Measurements from ENCODE around the gene FCHSD2. TPM values are rescaled to one million over a fixed set of nuclear protein-coding genes. Genes with fewer than 3 reads are reported as not detected.
A peak's percentile ranks its signal among the peaks of the same experiment; 100 is the strongest.

The FCHSD2 gene
- total and polyA plus RNA-seq, 2 of the 13 experiments (the other 11 are each of a cell fraction or from before 2014, with no cell fraction given): 20.5 to 24.8 TPM

GRCh38 chr11:72814286-72815109 is 327.6 kb downstream of the FCHSD2 start, which contains the start of gene ATG16L2 (continued):
- TF ChIP-seq, protein P1, sequence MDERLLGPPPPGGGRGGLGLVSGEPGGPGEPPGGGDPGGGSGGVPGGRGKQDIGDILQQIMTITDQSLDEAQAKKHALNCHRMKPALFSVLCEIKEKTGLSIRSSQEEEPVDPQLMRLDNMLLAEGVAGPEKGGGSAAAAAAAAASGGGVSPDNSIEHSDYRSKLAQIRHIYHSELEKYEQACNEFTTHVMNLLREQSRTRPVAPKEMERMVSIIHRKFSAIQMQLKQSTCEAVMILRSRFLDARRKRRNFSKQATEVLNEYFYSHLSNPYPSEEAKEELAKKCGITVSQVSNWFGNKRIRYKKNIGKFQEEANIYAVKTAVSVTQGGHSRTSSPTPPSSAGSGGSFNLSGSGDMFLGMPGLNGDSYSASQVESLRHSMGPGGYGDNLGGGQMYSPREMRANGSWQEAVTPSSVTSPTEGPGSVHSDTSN (CRISPR knock-in tag; IDR thresholded peaks at IDR 0.05): no peak
- TF ChIP-seq SPEN (CRISPR knock-in tag; IDR thresholded peaks at IDR 0.05; ENCODE audit: low read depth): peak; percentile 60; the same call in 1 of the 2 replicates
- TF ChIP-seq WIZ (CRISPR knock-in tag; IDR thresholded peaks at IDR 0.05): peak; percentile 41; the same call in 1 of the 2 replicates
- TF ChIP-seq, protein P2, sequence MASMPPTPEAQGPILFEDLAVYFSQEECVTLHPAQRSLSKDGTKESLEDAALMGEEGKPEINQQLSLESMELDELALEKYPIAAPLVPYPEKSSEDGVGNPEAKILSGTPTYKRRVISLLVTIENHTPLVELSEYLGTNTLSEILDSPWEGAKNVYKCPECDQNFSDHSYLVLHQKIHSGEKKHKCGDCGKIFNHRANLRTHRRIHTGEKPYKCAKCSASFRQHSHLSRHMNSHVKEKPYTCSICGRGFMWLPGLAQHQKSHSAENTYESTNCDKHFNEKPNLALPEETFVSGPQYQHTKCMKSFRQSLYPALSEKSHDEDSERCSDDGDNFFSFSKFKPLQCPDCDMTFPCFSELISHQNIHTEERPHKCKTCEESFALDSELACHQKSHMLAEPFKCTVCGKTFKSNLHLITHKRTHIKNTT (CRISPR knock-in tag; IDR thresholded peaks at IDR 0.05): no peak
- TF ChIP-seq, protein P3, sequence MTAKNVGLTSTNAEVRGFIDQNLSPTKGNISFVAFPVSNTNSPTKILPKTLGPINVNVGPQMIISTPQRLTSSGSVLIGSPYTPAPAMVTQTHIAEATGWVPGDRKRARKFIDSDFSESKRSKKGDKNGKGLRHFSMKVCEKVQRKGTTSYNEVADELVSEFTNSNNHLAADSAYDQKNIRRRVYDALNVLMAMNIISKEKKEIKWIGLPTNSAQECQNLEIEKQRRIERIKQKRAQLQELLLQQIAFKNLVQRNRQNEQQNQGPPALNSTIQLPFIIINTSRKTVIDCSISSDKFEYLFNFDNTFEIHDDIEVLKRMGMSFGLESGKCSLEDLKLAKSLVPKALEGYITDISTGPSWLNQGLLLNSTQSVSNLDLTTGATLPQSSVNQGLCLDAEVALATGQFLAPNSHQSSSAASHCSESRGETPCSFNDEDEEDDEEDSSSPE (CRISPR knock-in tag; IDR thresholded peaks at IDR 0.05): peak; percentile 83
- TF ChIP-seq CENPT (CRISPR knock-in tag; IDR thresholded peaks at IDR 0.05; ENCODE audit: low read depth): no peak; the same call in 1 of the 2 replicates
- no peak for TF ChIP-seq SMARCE1 (IDR thresholded peaks at IDR 0.05; ENCODE audit: borderline replicate concordance)
- no peak for TF ChIP-seq ZBTB3 (CRISPR knock-in tag; IDR thresholded peaks at IDR 0.05; ENCODE audit: borderline replicate concordance, low read depth)
- TF ChIP-seq ZNF275 (CRISPR knock-in tag; IDR thresholded peaks at IDR 0.05; ENCODE audit: borderline replicate concordance): no peak
- TF ChIP-seq YEATS2 (CRISPR knock-in tag; IDR thresholded peaks at IDR 0.05; ENCODE audit: borderline replicate concordance): no peak
- no peak for TF ChIP-seq RFX5 (IDR thresholded peaks at IDR 0.05; ENCODE audit: low read depth, low read length)
- TF ChIP-seq GATA4 (IDR thresholded peaks at IDR 0.05; ENCODE audit: borderline replicate concordance, low read depth): 0 out of 2 replicates have a peak, but pooled peaks have one; percentile 35
- TF ChIP-seq, protein P4, sequence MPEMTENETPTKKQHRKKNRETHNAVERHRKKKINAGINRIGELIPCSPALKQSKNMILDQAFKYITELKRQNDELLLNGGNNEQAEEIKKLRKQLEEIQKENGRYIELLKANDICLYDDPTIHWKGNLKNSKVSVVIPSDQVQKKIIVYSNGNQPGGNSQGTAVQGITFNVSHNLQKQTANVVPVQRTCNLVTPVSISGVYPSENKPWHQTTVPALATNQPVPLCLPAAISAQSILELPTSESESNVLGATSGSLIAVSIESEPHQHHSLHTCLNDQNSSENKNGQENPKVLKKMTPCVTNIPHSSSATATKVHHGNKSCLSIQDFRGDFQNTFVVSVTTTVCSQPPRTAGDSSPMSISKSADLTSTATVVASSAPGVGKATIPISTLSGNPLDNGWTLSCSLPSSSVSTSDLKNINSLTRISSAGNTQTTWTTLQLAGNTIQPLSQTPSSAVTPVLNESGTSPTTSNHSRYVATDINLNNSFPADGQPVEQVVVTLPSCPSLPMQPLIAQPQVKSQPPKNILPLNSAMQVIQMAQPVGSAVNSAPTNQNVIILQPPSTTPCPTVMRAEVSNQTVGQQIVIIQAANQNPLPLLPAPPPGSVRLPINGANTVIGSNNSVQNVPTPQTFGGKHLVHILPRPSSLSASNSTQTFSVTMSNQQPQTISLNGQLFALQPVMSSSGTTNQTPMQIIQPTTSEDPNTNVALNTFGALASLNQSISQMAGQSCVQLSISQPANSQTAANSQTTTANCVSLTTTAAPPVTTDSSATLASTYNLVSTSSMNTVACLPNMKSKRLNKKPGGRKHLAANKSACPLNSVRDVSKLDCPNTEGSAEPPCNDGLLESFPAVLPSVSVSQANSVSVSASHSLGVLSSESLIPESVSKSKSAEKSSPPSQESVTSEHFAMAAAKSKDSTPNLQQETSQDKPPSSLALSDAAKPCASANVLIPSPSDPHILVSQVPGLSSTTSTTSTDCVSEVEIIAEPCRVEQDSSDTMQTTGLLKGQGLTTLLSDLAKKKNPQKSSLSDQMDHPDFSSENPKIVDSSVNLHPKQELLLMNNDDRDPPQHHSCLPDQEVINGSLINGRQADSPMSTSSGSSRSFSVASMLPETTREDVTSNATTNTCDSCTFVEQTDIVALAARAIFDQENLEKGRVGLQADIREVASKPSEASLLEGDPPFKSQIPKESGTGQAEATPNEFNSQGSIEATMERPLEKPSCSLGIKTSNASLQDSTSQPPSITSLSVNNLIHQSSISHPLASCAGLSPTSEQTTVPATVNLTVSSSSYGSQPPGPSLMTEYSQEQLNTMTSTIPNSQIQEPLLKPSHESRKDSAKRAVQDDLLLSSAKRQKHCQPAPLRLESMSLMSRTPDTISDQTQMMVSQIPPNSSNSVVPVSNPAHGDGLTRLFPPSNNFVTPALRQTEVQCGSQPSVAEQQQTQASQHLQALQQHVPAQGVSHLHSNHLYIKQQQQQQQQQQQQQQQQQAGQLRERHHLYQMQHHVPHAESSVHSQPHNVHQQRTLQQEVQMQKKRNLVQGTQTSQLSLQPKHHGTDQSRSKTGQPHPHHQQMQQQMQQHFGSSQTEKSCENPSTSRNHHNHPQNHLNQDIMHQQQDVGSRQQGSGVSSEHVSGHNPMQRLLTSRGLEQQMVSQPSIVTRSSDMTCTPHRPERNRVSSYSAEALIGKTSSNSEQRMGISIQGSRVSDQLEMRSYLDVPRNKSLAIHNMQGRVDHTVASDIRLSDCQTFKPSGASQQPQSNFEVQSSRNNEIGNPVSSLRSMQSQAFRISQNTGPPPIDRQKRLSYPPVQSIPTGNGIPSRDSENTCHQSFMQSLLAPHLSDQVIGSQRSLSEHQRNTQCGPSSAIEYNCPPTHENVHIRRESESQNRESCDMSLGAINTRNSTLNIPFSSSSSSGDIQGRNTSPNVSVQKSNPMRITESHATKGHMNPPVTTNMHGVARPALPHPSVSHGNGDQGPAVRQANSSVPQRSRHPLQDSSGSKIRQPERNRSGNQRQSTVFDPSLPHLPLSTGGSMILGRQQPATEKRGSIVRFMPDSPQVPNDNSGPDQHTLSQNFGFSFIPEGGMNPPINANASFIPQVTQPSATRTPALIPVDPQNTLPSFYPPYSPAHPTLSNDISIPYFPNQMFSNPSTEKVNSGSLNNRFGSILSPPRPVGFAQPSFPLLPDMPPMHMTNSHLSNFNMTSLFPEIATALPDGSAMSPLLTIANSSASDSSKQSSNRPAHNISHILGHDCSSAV (CRISPR knock-in tag; IDR thresholded peaks at IDR 0.05; ENCODE audit: borderline replicate concordance): peak; percentile 41; the same call in 1 of the 2 replicates
- no peak; the same call in 1 of the 2 replicates for TF ChIP-seq MEIS2 (CRISPR knock-in tag; IDR thresholded peaks at IDR 0.05)
- peak; percentile 46; the same call in 1 of the 2 replicates for TF ChIP-seq TBX2 (CRISPR knock-in tag; IDR thresholded peaks at IDR 0.05; ENCODE audit: borderline replicate concordance)
